Stimulated activated memory B cell treated with anti-CD40 and anti-IgM and Interleukin-4, amounts not matched to agents 10 μg/mL and 1 μg/mL and 100 μg/mL, for 72 hours (primary cell): ENCODE measurements around the gene TNIK.
A peak's percentile ranks its signal among the peaks of the same experiment; 100 is the strongest.
"Not testable (repeated sequence)": the region's sequence is repeated elsewhere in the genome, so short reads cannot be mapped to it uniquely, and the experiment has no call there.

Experiments
- ATAC-seq: fragments of 150-1000 bp; cut with Tn5 transposase; 2 replicates; pipeline ENCODE4 v1.10.0; 2021
- H3K27ac Mint-ChIP-seq: one replicate; pipeline ENCODE4 v1.8.0; 2022; ENCODE audit warnings: mild to moderate bottlenecking, mixed read lengths
- H3K27me3 Mint-ChIP-seq: one replicate; pipeline ENCODE4 v1.8.0; 2022; ENCODE audit warnings: mixed read lengths
- H3K36me3 Mint-ChIP-seq: one replicate; pipeline ENCODE4 v1.8.0; 2022; ENCODE audit warnings: mixed read lengths
- H3K4me1 Mint-ChIP-seq: one replicate; pipeline ENCODE4 v1.8.0; 2022; ENCODE audit warnings: mixed read lengths
- H3K4me3 Mint-ChIP-seq: one replicate; pipeline ENCODE4 v1.8.0; 2022; ENCODE audit warnings: mild to moderate bottlenecking, moderate library complexity, mixed read lengths
- H3K9me3 Mint-ChIP-seq: one replicate; pipeline ENCODE4 v1.8.0; 2022; ENCODE audit warnings: mixed read lengths

Gene TNIK

GRCh38 chr3:171458071-171458863, 1.9 kb downstream of the TNIK start:
- no peak for ATAC-seq
- Mint-ChIP-seq H3K36me3 (no peaks in the 10 kb centered on the region), H3K27ac (peak overlapping the region; percentile 45), H3K4me3 (peak overlapping the region; percentile 95), H3K27me3 (peaks cover 44% of the 10 kb centered on the region), H3K4me1 (peaks cover 36% of the 10 kb centered on the region), H3K9me3 (no peaks in the 10 kb centered on the region)

- ATAC-seq, result no peak
- no peaks in the 10 kb centered on the region for H3K36me3 Mint-ChIP-seq
- no peak overlapping the region for H3K4me3 Mint-ChIP-seq
- H3K27ac Mint-ChIP-seq, result no peak overlapping the region
- no peaks in the 10 kb centered on the region for H3K9me3 Mint-ChIP-seq
- H3K27me3 Mint-ChIP-seq, result peaks cover 44% of the 10 kb centered on the region
- H3K4me1 Mint-ChIP-seq, result peaks cover 36% of the 10 kb centered on the region
Observed at GRCh38 chr3:171457607-171458061, 2.6 kb downstream of the TNIK start.

GRCh38 chr3:171456765-171457606, 3.2 kb downstream of the TNIK start:
- no peak overlapping the region for H3K4me3 Mint-ChIP-seq
- no peaks in the 10 kb centered on the region for H3K36me3 Mint-ChIP-seq
- no peak for ATAC-seq
- H3K4me1 Mint-ChIP-seq, result peaks cover 36% of the 10 kb centered on the region
- no peak overlapping the region for H3K27ac Mint-ChIP-seq
- no peaks in the 10 kb centered on the region for H3K9me3 Mint-ChIP-seq
- peaks cover 37% of the 10 kb centered on the region for H3K27me3 Mint-ChIP-seq

GRCh38 chr3:171455603-171456550, 4.3 kb downstream of the TNIK start:
- Mint-ChIP-seq H3K4me3 (no peak overlapping the region), H3K36me3 (no peaks in the 10 kb centered on the region), H3K4me1 (peaks cover 28% of the 10 kb centered on the region), H3K27me3 (peaks cover 28% of the 10 kb centered on the region), H3K27ac (no peak overlapping the region), H3K9me3 (no peaks in the 10 kb centered on the region)
- no peak for ATAC-seq

GRCh38 chr3:171454041-171454440, 6.2 kb downstream of the TNIK start:
- Mint-ChIP-seq H3K27ac (no peak overlapping the region), H3K4me3 (no peak overlapping the region), H3K27me3 (peaks cover 16% of the 10 kb centered on the region), H3K4me1 (peaks cover 16% of the 10 kb centered on the region), H3K9me3 (no peaks in the 10 kb centered on the region), H3K36me3 (no peaks in the 10 kb centered on the region)
- ATAC-seq, result no peak

- no peaks in the 10 kb centered on the region for H3K9me3 Mint-ChIP-seq
- no peaks in the 10 kb centered on the region for H3K36me3 Mint-ChIP-seq
- no peak overlapping the region for H3K27ac Mint-ChIP-seq
- peaks cover 8% of the 10 kb centered on the region for H3K4me1 Mint-ChIP-seq
- H3K27me3 Mint-ChIP-seq, result peaks cover 8% of the 10 kb centered on the region
- ATAC-seq, result no peak
- no peak overlapping the region for H3K4me3 Mint-ChIP-seq
Observed at GRCh38 chr3:171453180-171453886, 6.9 kb downstream of the TNIK start.

- Mint-ChIP-seq H3K9me3 (no peaks in the 10 kb centered on the region), H3K27me3 (no peaks in the 10 kb centered on the region), H3K4me1 (no peaks in the 10 kb centered on the region), H3K4me3 (no peak overlapping the region), H3K36me3 (no peaks in the 10 kb centered on the region), H3K27ac (no peak overlapping the region)
- no peak for ATAC-seq
Observed at GRCh38 chr3:171452328-171452727, 7.9 kb downstream of the TNIK start.

GRCh38 chr3:171451915-171452314, 8.3 kb downstream of the TNIK start:
- Mint-ChIP-seq H3K4me3 (no peak overlapping the region), H3K27me3 (no peaks in the 10 kb centered on the region), H3K27ac (no peak overlapping the region), H3K9me3 (no peaks in the 10 kb centered on the region), H3K36me3 (no peaks in the 10 kb centered on the region), H3K4me1 (no peaks in the 10 kb centered on the region)
- no peak for ATAC-seq

GRCh38 chr3:171447579-171447891, 12.7 kb downstream of the TNIK start:
- not testable (repeated sequence) for H3K27ac Mint-ChIP-seq, H3K36me3 Mint-ChIP-seq, H3K9me3 Mint-ChIP-seq, ATAC-seq, H3K4me3 Mint-ChIP-seq, H3K27me3 Mint-ChIP-seq, H3K4me1 Mint-ChIP-seq

- Mint-ChIP-seq H3K4me3 (no peak overlapping the region), H3K27me3 (no peaks in the 10 kb centered on the region), H3K36me3 (no peaks in the 10 kb centered on the region), H3K4me1 (no peaks in the 10 kb centered on the region), H3K27ac (no peak overlapping the region), H3K9me3 (no peaks in the 10 kb centered on the region)
- no peak for ATAC-seq
Observed at GRCh38 chr3:171446801-171447578, 13.2 kb downstream of the TNIK start.

GRCh38 chr3:171446301-171446700, 13.9 kb downstream of the TNIK start:
- H3K27ac Mint-ChIP-seq, result no peak overlapping the region
- H3K27me3 Mint-ChIP-seq, result no peaks in the 10 kb centered on the region
- ATAC-seq, result no peak
- H3K36me3 Mint-ChIP-seq, result no peaks in the 10 kb centered on the region
- no peak overlapping the region for H3K4me3 Mint-ChIP-seq
- H3K9me3 Mint-ChIP-seq, result no peaks in the 10 kb centered on the region
- H3K4me1 Mint-ChIP-seq, result no peaks in the 10 kb centered on the region

- no peaks in the 10 kb centered on the region for H3K36me3 Mint-ChIP-seq
- ATAC-seq, result no peak
- H3K4me3 Mint-ChIP-seq, result no peak overlapping the region
- no peaks in the 10 kb centered on the region for H3K4me1 Mint-ChIP-seq
- no peak overlapping the region for H3K27ac Mint-ChIP-seq
- no peaks in the 10 kb centered on the region for H3K9me3 Mint-ChIP-seq
- no peaks in the 10 kb centered on the region for H3K27me3 Mint-ChIP-seq
Observed at GRCh38 chr3:171445620-171446204, 14.5 kb downstream of the TNIK start.

- no peaks in the 10 kb centered on the region for H3K4me1 Mint-ChIP-seq
- no peak overlapping the region for H3K4me3 Mint-ChIP-seq
- H3K36me3 Mint-ChIP-seq, result no peaks in the 10 kb centered on the region
- ATAC-seq, result no peak
- H3K9me3 Mint-ChIP-seq, result no peaks in the 10 kb centered on the region
- no peaks in the 10 kb centered on the region for H3K27me3 Mint-ChIP-seq
- H3K27ac Mint-ChIP-seq, result no peak overlapping the region
Observed at GRCh38 chr3:171444001-171444690, 16.1 kb downstream of the TNIK start.
